K562 (cell line): ENCODE data around the gene HYOU1. TPM values are rescaled to one million over a fixed set of nuclear protein-coding genes. Genes with fewer than 3 reads are reported as not detected.

ENCODE experiments used
- BACH1 ChIP-seq: fragments of 200-800 bp; sonication (Bioruptor generic); IDR thresholded peaks from 2 replicates; pipeline ENCODE4 v1.6.1; 2016; ENCODE audit warnings: missing genetic modification characterization, missing compliant biosample characterization
- BHLHE40 ChIP-seq: IDR thresholded peaks from 2 replicates; pipeline ENCODE4 v1.6.1; 2011; ENCODE audit warnings: low read length, improper control_type of control experiment
- CEBPZ ChIP-seq: fragments of 150-350 bp; IDR thresholded peaks from 2 replicates; pipeline ENCODE4 v1.6.1; 2014; ENCODE audit warnings: low read depth, mild to moderate bottlenecking, low read length, borderline replicate concordance
- CREM ChIP-seq: IDR thresholded peaks from 2 replicates; pipeline ENCODE4 v1.6.1; 2014; ENCODE audit warnings: antibody characterized with exemption, low read depth
- EGR1 ChIP-seq: fragments of 450-650 bp; conservative IDR thresholded peaks from 2 replicates; pipeline ENCODE4 v1.6.1; 2017; ENCODE audit warnings: mild to moderate bottlenecking
- FOXA3 ChIP-seq, 2 experiments: fragments of 450-650 bp in 1 of 2; sonication (generic) in 1 of 2; formaldehyde crosslinking; IDR thresholded peaks in 1 of 2; conservative IDR thresholded peaks in 1 of 2; 2 replicates each; pipeline versions ENCODE4 v1.4.0 to v1.8.0; 2020 to 2022; ENCODE audit warnings: mild to moderate bottlenecking in 2 of 2, missing genetic modification reagents in 1 of 2
- FOXO4 ChIP-seq: fragments of 450-650 bp; formaldehyde crosslinking; IDR thresholded peaks from 2 replicates; pipeline ENCODE4 v1.4.0; 2020; ENCODE audit warnings: mild to moderate bottlenecking, moderate library complexity
- HMBOX1 ChIP-seq: sonication (generic); IDR thresholded peaks from 2 replicates; pipeline ENCODE4 v1.6.1; 2016
- HSF4 ChIP-seq: fragments of 250-450 bp; sonication (Bioruptor Pico); IDR thresholded peaks from 2 replicates; pipeline ENCODE4 v2.1.2; 2022; ENCODE audit warnings: mild to moderate bottlenecking, moderate library complexity, borderline replicate concordance
- MCM3 ChIP-seq: fragments of 450-650 bp; IDR thresholded peaks from 2 replicates; pipeline ENCODE4 v1.6.1; 2016
- NFE2 ChIP-seq: IDR thresholded peaks from 2 replicates; pipeline ENCODE4 v1.6.1; 2014; ENCODE audit warnings: antibody characterized with exemption, low read depth
- PTBP1 ChIP-seq: fragments of 200-400 bp; formaldehyde crosslinking; IDR thresholded peaks from 2 replicates; pipeline ENCODE4 v1.6.1; 2017; ENCODE audit warnings: low read depth, low read length
- RBM17 ChIP-seq: fragments of 200-400 bp; formaldehyde crosslinking; IDR thresholded peaks from 2 replicates; pipeline ENCODE4 v1.6.1; 2017; ENCODE audit warnings: low read depth, mild to moderate bottlenecking, low read length, borderline replicate concordance
- RNF2 ChIP-seq: sonication (generic); IDR thresholded peaks from 2 replicates; pipeline ENCODE4 v1.6.1; 2016
- SIN3A ChIP-seq, 2 experiments: fragments of 150-350 bp in 1 of 2; IDR thresholded peaks; 2 replicates each; pipeline ENCODE4 v1.6.1; 2011 to 2016; ENCODE audit warnings: borderline replicate concordance in 2 of 2, low read depth in 2 of 2, low read length in 2 of 2, mild to moderate bottlenecking in 2 of 2, moderate library complexity in 2 of 2; ENCODE audit not compliant: control insufficient read depth in 1 of 2
- TAF1 ChIP-seq: IDR thresholded peaks from 2 replicates; pipeline ENCODE4 v1.6.1; 2011; ENCODE audit warnings: mild to moderate bottlenecking, low read length, moderate library complexity; ENCODE audit not compliant: insufficient read depth, control insufficient read depth, severe bottlenecking; ENCODE audit errors: extremely low read depth
- U2AF1 ChIP-seq: fragments of 200-400 bp; formaldehyde crosslinking; optimal IDR thresholded peaks from 2 replicates; pipeline ENCODE3; 2017; ENCODE audit warnings: mild to moderate bottlenecking, low read depth, low read length, moderate library complexity
- ZBTB2 ChIP-seq: fragments of 450-650 bp; IDR thresholded peaks from 2 replicates; pipeline ENCODE4 v1.6.1; 2016; ENCODE audit warnings: antibody characterized with exemption
- ZC3H11A ChIP-seq: IDR thresholded peaks from 2 replicates; pipeline ENCODE4 v1.6.1; 2012; ENCODE audit warnings: low read depth, low read length, improper control_type of control experiment
- ZNF253 ChIP-seq: fragments of 250-450 bp; sonication (Bioruptor Pico); conservative IDR thresholded peaks from 2 replicates; pipeline ENCODE4 v1.6.1; 2021; ENCODE audit warnings: mild to moderate bottlenecking
- ZNF263 ChIP-seq: sonication (generic); formaldehyde crosslinking; IDR thresholded peaks from 2 replicates; pipeline ENCODE4 v1.8.0; 2022; ENCODE audit warnings: mild to moderate bottlenecking, missing genetic modification reagents, borderline replicate concordance
- ZNF764 ChIP-seq: fragments of 250-450 bp; sonication (Bioruptor Pico); IDR thresholded peaks from 2 replicates; pipeline ENCODE4 v1.4.0; 2020; ENCODE audit warnings: low read depth, mild to moderate bottlenecking, moderate library complexity
- ZSCAN29 ChIP-seq: fragments of 450-650 bp; IDR thresholded peaks from 2 replicates; pipeline ENCODE4 v1.6.1; 2017
- polyA plus RNA-seq, 8 experiments: library from polyadenylated mRNA; depleted of rRNA in 4 of 8; stranded (reverse) in 5 of 8; unstranded in 3 of 8; fragments of >200 nt; fragmentation: Nextera tagmentation in 2 of 8; fragmentation: Illumina TruSeq in 1 of 8; extraction: Ambion mirVana in 2 of 8; extraction: Trizol in 1 of 8; gene quantifications; 2 replicates each; pipeline versions ENCODE4 v1.2.1 to v1.2.3, GENCODE V29; 2011 to 2014; ENCODE audit warnings: inconsistent platforms in 1 of 8, missing spikeins in 1 of 8
- total RNA-seq, 7 experiments: library from RNA; depleted of rRNA in 6 of 7; stranded (reverse); fragments of >200 nt in 6 of 7; fragmentation: Illumina TruSeq in 2 of 7; extraction: Trizol in 2 of 7; gene quantifications; 2 replicates each; pipeline versions ENCODE4 v1.2.1 to v1.2.3, GENCODE V29; 2011 to 2021; ENCODE audit warnings: low replicate concordance in 1 of 7

Gene HYOU1
- total and polyA plus RNA-seq, 9 of the 15 experiments (the other 6 are each of a cell fraction or from before 2014, with no cell fraction given) = 19.5 to 197 (median 128) TPM

DNA sequence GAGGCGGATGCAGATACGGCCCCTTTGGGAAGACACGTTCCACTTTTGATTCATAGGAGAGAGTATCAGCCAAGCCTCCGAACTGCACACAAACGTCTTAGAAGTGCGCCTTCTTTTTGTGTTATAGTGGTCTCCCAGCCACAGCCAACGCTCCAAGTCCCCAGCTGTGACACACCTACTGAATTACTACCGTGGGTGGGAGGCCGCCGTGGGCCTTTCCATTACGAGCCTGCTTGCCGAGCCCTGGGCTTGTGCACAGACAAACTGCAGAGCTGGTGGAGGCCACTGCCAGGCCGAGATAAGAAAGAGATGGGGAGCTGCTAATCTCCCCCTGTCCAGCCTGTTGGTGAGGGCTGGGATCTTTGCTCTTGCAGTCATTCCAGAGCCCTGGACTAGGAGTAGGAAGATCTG lies 28.4 kb upstream of the HYOU1 start (continued):
- TF ChIP-seq CEBPZ (no peak), ZSCAN29 (0 out of 2 replicates have a peak, but pooled peaks have one; percentile 2), FOXA3 (CRISPR knock-in tag; conservative IDR thresholded peaks at IDR 0.05 in 1 of 2, IDR thresholded peaks at IDR 0.05 in 1 of 2) (peak in 1 of 2 experiments; percentile 64; a peak in 1 of 4 replicates), HMBOX1 (no peak), ZC3H11A (no peak), ZNF253 (no peak), FOXO4 (CRISPR knock-in tag) (no peak), ZNF764 (no peak), MCM3 (no peak), U2AF1 (no peak), RBM17 (no peak), BHLHE40 (peak; percentile 63; the same call in 1 of the 2 replicates), BACH1 (tag) (no peak), EGR1 (peak; percentile 82), ZBTB2 (no peak; the same call in 1 of the 2 replicates), NFE2 (peak; percentile 48), CREM (peak; percentile 63; the same call in 1 of the 2 replicates), PTBP1 (0 out of 2 replicates have a peak, but pooled peaks have one; percentile 51), RNF2 (peak; percentile 81), HSF4 (CRISPR knock-in tag) (no peak), TAF1 (peak; percentile 56), SIN3A (IDR thresholded peaks at IDR 0.05; ENCODE audit: borderline replicate concordance in 2 of 2, control insufficient read depth in 1 of 2, low read depth in 2 of 2, low read length in 2 of 2) (no peak), ZNF263 (CRISPR knock-in tag) (no peak)
